NCI-H510A (cell line): ENCODE measurements around the gene RHOT1.
"Not testable (repeated sequence)": the region's sequence is repeated elsewhere in the genome, so short reads cannot be mapped to it uniquely, and the experiment has no call there.

ENCODE experiments used
- DNase-seq: peaks from one replicate; lab custom pipeline; 2025; lab: John Stamatoyannopoulos, UW

RHOT1 gene

DNA sequence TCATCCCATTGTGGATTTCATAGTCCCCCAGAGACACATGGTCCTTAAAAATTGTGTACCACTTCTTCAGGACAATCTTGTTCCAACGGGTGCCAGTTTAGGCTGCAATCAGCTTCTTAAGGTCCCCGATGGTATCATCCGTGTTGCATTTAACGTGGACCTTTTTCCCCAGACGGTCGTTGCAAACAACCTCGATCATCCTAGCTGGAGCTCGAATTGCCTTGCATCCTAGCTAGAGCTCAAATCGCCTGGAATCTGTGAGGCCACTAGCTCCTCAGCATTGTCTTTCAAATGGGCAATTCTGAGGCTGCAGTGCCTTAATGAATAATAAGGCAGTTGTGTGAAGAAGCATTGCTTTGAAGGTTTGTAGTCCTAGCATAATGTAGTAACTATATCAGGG, 85.6 kb downstream of the RHOT1 start:
- no peak for DNase-seq

DNA sequence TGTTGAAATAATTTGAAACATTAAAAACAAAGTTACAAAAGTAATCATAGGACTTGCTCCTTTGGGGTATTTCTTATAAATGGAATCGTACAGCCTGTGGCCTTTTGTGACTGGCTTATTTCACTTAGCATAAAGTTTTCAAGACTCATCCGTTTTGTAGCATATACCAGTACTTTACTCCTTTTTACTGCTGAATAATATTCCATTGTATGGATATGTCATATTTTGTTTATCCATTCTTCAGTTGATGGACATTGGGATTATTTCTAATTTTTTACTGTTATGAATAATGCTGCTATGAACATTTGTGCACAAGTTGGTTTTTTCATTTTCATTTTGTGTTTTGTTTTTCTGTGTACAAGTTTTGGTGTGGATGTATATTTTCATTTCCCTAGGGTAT, 93.3 kb downstream of the RHOT1 start:
- DNase-seq, result no peak

DNA sequence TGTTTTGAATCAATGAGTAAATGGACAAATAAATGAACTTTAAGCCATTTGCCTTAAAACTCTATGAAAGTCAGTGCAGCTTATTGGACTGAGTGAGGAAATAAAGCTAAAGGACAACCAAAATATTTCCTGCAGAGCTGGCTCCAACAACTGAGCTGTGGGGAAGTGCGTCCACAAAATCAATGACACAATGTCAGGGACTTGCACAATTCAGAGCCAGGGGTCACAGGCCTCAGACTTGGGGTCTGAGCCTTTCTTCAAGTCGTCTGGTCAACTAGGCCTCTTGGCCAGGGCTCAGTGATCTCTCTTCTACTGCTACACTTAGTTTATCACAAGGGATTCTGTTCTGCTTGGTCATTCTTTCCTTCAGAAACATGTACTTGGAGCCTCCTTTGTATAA, 97.2 kb downstream of the RHOT1 start:
- DNase-seq, result no peak

DNA sequence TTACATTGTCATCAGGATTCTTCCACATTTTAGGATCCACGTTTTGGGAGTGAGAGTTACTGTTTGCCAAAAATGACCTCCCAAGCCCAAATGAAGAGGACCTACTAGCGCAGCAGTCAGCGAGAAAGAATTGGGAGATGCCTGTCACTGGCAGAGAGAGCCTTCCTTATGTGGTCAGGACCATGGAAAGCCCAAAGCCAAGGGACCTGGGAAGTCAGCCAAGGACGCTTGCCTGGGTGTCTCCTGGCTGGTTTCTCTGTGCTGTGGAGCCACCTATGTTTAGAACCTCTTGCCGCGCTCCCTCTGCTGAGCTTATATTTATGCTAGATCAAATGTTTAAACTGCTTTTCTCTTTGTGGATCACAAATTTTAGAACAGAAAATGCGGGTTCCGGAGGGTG, 98.4 kb downstream of the RHOT1 start:
- DNase-seq, result no peak

DNA sequence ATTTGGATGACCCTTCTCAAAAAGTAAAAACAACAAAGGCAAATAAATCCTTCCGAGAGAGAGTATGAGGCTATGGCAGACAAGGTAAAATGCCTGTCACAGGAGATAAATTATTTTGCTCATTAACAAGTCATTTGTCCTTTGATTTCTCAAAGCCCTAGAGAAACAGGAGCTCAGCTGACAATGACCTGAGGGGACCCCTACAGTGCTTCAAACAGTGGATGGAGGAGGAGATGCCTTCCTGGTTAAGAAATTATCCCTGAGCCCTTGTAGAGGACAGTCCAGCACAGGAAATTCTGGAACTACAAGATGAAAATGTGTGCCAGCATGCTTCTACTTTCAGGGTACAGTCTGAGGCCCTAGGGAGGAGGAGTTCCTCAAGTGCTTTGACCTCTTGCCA, 99.3 kb downstream of the RHOT1 start:
- DNase-seq, result no peak

DNA sequence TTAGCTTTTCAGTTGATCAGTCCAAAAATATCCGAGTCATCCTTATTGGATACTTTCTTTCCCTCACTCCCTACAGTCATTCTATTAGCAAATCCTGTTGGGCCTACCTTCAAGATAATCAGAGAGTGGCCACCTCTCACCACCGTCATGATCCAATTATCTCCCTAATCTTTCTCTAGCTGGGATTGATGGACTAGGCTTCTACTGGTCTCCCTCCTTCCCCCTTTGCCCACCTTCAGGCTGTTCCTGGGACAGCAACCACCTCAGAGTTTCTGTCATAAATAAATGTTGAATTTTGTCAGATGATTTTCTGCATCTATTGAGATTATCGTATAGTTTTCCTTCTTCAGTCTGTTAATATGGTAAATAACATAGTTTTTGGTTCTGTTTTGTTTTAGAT, 107.2 kb downstream of the RHOT1 start:
- DNase-seq, result no peak

DNA sequence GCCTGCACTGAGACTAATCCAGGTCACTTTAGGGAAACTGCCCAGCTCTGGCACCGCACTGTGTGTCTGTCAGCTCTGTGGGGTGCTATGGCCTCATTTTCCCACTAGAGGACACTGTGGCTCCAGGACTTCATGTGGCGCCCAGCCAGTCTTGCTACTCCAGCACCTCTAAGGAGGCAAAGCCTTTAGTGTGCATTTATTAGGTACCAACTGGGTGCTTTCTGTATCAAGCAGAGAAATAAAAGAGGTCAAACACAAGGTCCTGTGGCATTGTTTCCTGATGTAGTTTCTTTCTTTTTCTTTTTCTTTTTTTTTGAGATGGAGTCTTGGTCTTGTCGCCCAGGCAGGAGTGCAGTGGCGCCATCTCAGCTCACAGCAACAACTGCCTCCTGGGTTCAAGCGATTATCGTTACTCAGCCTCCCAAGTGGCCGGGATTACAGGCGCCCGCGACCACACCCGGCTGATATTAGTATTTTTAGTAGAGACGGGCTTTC, 110.9 kb downstream of the RHOT1 start:
- DNase-seq, result peak; percentile 33

DNA sequence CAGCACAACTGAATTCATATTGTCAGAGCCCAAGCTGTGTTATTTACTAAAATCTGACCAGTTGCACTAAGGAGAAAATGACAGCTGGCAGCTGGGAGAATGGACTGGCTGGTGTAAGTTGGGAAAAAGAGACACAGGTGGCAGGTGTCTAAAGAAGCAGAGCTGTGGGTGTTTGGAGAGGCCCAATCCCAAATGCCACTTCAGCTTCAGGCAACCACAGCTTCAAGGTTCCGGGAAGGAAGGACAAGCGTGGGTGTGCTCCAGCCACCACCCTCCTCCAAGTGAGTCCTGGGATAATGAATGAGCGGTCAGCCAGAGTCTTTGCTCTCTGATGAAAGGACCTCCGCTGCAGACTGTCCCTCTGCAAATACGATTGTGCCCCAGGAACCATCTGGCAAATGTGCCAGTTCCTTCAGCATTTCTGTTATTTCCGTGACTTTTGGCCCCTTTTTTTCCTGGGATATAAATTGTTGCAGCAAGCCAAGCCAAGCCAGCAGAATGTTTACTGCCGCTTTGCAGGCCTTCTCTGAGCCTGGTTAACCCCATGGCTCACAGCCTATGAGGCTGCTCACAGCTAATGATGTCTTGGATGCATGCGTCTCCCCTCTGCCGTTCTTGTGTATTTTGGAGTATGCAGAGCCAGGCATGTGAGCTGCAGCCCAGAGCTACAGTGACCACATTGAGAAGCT, 113.9 kb downstream of the RHOT1 start:
- DNase-seq, result no peak

DNA sequence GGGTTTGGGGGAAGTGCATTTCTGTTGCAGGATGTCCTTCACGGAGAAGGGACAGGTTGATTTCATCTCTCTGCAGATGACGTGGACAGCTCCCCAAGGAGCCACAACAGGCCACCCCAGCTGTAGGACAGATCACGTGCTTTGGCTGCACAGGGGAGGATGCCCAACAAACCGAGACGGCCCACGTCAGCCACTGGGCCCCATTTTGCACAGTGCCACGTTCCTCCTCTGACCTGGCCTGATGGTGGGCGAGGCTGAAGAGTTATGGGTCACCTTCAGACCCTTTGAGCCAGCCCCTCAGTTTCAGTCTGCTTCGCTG, 114.4 kb downstream of the RHOT1 start:
- no peak for DNase-seq

DNA sequence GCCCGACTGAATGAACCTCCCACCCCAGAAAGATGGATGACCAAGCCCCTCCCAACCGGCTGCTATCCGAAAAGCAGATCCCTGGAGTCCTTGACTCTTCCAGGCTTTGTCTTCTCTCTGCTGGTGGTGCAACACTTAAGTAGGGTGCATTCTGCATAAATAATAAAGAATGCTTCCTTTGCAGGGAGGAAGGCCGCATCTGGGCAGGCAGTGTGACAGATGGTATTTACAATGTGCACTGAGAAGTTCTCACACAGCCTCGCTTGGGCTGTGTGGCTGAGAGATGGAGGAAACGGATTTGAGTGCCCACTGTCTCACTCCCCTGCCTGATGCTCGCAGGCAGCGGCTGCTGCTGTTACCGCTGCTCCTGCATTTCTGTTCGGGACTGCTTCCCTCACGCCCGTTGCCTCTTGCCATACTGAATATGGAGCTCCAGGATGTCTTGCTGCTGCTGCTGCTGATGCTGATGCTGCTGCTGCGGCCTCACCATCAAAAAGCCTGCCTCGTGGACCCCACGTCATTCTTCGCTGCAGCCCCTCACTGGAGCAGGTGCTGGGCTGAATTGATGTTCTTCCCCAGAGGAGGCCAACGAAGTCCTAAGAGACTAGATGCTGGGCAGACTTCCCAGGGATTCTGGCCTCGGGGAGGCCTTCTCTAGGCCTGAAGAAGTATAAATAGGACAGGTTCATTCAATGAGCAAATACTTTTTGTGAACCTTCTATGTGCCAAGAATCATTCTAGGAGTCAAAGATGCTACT, 116.3 kb downstream of the RHOT1 start:
- no peak for DNase-seq

DNA sequence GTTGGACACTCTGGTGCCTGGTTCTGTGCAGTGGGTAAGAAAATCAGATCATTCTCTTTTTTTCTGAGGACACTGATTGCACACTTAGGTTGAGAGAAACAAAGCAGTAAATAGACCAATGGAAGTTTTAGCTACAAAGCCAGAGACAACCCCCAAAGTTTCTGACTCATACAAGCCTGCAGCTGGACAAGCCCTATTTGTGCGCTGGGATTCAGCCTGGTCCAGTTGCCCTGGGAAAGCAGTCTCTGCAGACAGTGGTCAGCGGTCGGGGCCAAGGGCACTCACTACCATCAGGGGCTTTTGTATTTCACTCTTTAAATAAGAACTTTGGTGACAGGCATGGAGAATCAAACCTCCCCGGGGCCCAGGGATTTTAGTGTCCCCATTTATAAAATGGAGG, 117.3 kb downstream of the RHOT1 start:
- DNase-seq, result no peak

DNA sequence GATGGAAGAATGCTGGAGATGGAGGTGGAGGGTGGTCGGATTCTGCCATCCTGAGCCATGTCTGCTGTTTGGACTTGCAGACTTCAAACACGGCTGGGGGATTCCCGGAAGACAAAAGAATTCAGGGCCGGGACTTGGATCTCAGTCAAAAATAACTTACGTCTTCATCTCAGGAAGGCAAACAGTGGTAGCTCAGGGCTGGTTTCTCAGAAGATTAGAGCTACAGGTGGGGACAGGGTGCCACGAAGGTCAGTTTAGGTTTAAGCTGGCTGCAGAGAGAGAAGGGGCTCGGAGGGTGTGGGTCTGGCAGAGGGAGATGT, 119.1 kb downstream of the RHOT1 start:
- DNase-seq, result no peak

DNA sequence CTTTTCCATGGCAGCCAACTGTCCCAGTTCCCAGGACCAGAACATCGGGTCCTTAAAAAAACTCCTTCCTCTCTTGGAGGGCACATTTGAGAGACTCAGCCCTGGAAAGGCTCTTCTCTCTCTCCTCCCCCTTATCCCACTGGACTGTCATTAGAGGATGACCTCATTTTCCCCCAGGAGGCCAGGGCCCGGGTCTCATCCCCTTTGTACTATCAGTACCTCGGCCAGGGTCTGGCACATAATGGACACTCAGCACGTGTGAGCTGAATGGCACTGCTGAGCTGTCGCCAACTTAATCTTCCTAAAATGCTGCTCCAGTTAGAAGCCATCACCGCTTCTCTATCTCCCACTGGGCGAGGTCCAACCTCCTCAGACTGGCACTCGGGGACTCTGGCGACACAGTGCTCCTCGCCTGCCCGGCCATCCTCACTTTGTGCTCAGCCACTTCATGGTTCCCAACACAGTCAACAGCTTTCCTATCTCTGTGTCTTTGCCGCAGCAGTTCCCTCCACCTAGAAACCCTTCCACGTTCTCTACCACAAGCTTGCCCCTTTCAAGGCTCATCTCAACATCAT, 119.7 kb downstream of the RHOT1 start:
- no peak for DNase-seq

DNA sequence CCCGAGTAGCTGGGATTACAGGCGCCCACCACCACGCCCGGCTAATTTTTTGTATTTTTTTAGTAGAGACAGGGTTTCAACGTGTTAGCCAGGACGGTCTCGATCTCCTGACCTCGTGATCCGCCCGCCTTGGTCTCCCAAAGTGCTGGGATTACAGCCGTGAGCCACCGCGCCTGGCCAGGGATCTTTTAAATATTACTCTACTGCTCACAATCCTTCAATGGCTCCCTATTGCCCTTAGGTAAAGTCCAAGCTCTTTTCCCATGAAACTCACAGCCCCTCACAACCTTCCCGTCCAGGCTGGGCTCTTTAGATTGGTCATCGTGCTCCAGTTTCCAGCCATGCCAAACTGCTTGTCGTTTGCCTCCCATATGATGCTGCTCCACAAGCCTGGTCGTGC, 121.2 kb downstream of the RHOT1 start:
- not testable (repeated sequence) for DNase-seq

DNA sequence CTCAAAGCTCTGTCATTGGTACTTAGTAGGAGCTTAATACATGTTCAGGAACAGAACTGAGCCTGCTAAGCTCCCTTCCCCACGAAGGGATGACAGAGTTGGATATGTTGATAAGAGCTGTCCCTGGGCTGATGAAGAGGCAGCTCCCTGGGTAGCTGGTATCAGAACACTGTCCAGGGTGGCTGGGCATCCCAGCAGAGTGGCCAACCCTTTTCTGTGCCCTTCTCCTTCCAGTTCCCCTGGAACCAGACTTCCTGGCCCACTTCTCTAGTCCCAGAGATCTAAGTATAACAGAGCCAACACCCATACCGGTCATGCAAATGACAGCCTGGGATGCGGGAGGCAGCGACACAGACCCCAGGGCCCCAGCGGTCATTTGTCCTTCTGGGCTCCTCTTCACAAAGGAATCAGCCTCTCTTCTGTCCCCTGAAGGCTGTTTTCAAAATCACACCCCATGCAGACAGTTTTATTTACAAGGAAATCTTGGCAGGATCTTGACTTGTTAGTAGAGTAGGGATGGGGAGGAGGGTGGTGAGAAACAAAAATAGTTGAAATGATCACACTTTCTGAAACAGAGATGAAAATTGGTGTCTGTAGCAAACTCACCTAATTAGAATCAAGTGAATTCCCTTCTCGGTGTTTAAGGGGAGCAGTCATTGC, 122.0 kb downstream of the RHOT1 start:
- no peak for DNase-seq

DNA sequence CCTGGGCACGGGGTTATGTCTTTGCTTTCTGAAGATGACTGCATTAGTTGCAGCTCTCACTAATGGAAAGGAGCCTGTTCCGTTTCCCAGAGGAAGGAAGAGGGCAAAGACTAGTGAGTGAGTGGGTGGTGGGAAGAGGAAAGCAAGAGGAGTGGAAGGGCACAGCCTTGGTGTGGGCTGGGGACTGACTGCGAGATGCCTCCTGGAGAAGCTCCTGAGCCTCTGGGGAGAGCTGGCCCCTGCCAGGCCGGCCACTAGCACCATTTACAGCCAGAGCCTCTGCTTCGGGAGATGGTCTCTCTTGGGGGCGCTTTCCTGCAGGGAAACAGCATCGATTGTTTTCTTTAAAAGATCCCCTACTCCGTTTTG, 122.5 kb downstream of the RHOT1 start:
- DNase-seq, result no peak

DNA sequence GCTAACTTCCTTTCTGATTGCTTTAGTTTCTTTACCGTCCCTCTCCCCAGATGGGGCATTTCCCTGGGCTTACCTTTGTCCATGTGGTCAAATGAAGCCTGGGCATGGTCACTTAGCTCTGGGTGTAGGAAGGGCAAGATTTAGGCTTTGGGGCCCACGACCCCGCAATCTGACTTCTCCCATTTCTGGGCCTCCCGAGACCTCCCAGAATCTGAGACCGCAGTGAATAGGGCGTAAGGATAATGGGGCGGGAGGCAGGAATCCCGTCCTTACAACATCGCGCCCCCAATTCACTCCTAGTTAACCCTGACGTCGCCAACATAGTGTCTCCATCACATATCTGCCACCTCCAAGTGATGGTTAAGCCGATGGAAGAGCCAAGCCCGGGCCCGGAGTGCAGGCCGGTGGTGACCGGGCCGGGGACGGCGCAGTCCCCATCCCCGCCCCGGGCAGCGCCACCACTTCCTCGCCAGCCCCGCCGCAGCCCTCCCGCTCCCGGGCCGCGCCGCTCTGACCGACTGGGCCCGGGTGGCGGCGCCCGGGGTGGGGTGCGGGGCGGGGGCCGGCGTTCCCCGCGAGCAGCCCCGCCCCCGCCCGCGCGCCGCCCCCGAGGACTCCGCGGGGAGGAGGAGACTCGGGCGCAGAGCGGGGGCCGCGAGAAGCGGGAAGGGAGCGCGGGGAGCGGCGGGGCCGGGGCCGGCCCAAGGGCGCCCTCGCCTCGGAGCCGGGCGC, 123.1 kb downstream of the RHOT1 start, which contains the start of gene RHBDL3:
TSS of gene RHBDL3 (plus strand) at position 641 of the 732 bp plus-strand sequence. CDS start 358 bp downstream, outside the sequence.
- no peak for DNase-seq

DNA sequence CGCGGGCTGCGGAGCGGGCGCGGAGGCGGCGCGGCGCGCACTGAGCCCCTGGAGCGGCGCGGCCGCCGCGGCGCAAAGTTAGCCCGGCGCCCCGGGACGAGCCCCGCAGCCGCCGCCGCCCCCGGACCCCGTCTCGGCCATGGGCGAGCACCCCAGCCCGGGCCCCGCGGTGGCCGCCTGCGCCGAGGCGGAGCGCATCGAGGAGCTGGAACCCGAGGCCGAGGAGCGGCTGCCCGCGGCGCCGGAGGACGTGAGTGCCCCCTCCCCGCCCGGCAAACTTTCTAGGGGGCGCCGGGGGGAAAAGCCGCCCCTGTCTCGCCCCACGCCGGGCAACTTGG, 123.7 kb downstream of the RHOT1 start:
- DNase-seq, result no peak

DNA sequence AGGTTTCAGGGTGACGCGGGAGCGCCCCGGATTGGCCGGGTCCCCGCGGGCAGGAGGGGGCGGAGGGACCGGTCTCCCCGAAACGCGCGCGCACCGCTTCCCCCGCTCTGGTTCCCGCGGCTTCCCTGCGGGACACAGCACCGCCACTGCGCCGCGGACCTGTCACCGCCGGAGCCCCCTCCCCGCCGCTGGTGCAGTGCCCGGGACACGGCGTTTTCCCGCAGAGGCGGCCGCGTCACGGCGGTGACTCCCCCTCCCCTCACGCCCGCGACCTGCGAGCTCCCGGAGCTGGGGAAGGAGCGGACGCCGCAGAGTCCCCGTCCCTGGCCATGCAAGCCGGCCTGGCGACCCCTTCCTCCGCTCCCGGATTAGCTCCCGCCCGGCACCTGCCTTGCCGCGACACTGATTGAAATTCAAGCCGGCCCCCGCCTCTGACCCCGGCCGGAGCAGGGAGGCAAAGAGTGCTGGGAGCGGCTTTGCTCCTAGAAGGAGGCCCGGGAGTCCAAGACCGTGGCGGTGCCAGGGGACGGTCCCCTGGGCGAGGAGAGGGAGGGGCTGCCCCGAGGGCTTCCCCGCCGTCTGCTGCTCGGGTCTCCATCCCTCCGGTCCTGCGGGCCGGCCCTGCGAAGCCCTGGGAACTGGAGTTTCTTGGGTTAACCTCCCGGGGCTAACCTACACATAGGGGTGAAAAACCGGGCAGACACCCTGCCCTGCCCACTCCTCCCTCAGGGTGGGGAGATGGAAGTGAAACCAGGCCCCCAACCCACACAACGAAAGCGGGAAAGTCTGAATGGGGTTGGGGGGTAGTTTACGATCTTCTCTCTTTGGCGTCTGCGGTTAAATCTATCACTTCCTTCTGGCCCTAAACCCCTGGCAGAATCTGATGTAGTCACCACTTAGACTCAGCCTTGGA, 124.3 kb downstream of the RHOT1 start:
- DNase-seq, result no peak

DNA sequence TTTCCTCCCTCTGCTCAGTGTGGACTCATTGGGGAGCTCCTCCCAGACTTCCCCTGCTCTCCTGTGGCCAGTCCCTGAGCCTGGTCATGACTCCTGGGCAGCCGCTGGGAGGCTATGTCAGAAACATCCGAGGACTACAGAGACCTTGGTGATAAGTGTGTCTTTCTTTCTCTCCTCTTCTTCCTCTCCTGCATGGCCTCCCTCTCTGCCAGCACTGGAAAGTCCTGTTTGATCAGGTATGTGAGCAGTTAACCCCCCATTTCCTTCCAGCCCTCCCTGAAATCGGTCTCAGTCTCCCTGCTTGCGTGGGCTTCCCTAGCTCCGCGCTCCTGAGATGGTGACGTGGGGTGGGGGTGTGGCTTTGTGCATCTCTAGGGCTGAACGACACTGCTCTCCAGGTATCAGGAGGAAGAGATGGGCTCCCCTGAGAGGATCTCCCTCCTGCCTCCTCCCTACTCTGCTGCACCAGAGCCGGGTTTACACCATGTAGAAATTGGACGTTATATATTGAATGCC, 125.4 kb downstream of the RHOT1 start:
- no peak for DNase-seq

DNA sequence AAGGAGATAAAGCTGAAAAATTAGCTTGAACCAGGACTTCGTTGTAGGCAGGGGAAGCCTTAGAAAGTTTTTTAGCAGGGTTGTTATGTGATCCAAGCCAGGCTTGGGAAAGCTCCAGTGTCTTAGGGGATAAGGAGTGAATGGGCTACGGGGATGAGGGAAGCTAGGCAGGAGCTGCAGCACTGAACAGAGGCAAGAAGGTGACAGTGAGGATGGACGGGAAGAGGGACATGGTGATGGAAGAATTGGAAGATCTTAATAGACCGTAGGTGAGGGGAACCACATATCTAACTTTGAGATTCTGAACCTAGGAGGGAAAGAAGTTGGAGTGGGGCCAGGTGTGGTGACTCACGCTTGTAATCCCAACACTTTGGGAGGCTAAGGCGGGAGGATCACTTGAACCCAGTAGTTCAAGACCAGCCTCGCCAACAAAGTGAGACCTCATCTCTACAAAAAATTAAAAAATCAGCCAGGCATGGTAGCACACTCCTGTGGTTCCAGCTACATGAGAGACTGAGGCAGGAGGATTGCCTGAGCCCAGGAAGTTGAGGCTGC, 126.5 kb downstream of the RHOT1 start:
- no peak for DNase-seq
